DMS153 treated with DMSO at 0.1 percent for 48 hours (cell line): Measurements from ENCODE around the gene R3HDM4.
"Not testable (repeated sequence)": the region's sequence is repeated elsewhere in the genome, so short reads cannot be mapped to it uniquely, and the experiment has no call there.

Experiments
- DNase-seq: peaks from one replicate; lab custom pipeline; 2025; ENCODE audit not compliant: unreplicated experiment; lab: John Stamatoyannopoulos, UW

Gene R3HDM4

GRCh38 chr19:913080-913748, at the start of gene R3HDM4:
TSS of gene R3HDM4 (minus strand) at chr19:913219. CDS start at chr19:913157, 62 bp downstream.
- DNase-seq = no peak

- DNase-seq = no peak
Measured at GRCh38 chr19:961866-962620, 49.0 kb upstream of the R3HDM4 start.

- no peak for DNase-seq
Measured at GRCh38 chr19:960601-960938, 47.6 kb upstream of the R3HDM4 start.

GRCh38 chr19:960020-960419, 47.0 kb upstream of the R3HDM4 start:
- no peak for DNase-seq

- no peak for DNase-seq
Measured at GRCh38 chr19:958967-959855, 46.2 kb upstream of the R3HDM4 start.

- DNase-seq = not testable (repeated sequence)
Measured at GRCh38 chr19:957578-957977, 44.6 kb upstream of the R3HDM4 start.

- no peak for DNase-seq
Measured at GRCh38 chr19:956766-957440, 43.9 kb upstream of the R3HDM4 start.

- no peak for DNase-seq
Measured at GRCh38 chr19:955803-956765, 43.1 kb upstream of the R3HDM4 start.

GRCh38 chr19:954672-955494, 41.9 kb upstream of the R3HDM4 start:
- no peak for DNase-seq

- DNase-seq = no peak
Measured at GRCh38 chr19:954272-954671, 41.3 kb upstream of the R3HDM4 start.

- no peak for DNase-seq
Measured at GRCh38 chr19:953445-954271, 40.6 kb upstream of the R3HDM4 start.

GRCh38 chr19:952680-953444, 39.8 kb upstream of the R3HDM4 start:
- DNase-seq = no peak

- no peak for DNase-seq
Measured at GRCh38 chr19:952049-952679, 39.1 kb upstream of the R3HDM4 start.

- no peak for DNase-seq
Measured at GRCh38 chr19:950352-951066, 37.5 kb upstream of the R3HDM4 start.

- no peak for DNase-seq
Measured at GRCh38 chr19:948842-949496, 36.0 kb upstream of the R3HDM4 start.
